Epithelial cell of proximal tubule (primary cell): Measurements from ENCODE around the gene BATF2. TPM values are rescaled to one million over a fixed set of nuclear protein-coding genes. Genes with fewer than 3 reads are reported as not detected.
"Not testable (repeated sequence)": the region's sequence is repeated elsewhere in the genome, so short reads cannot be mapped to it uniquely, and the experiment has no call there.

Experiments
- DNase-seq: peaks from one replicate; pipeline ENCODE4 v3.0.0-alpha.2; 2011; ENCODE audit warnings: low read depth
- H3K4me3 ChIP-seq: 2 replicates; pipeline ENCODE4 v1.5.1; 2011; ENCODE audit warnings: low read depth, mild to moderate bottlenecking, low read length
- CTCF ChIP-seq: conservative IDR thresholded peaks from 2 replicates; pipeline ENCODE4 v1.5.1; 2012; ENCODE audit warnings: low read depth, mild to moderate bottlenecking, low read length
- total RNA-seq: library from RNA; depleted of rRNA; stranded (reverse); fragments of >200 nt; gene quantifications from 2 replicates; pipeline ENCODE4 v1.2.3, GENCODE V29; 2015

BATF2 gene
- total RNA-seq, 1 donor from 2014 or later, result 0.35 TPM

- no peak for DNase-seq
- no peak for TF ChIP-seq CTCF
- H3K4me3 ChIP-seq, result no peak overlapping the region
Measured at GRCh38 chr11:64987998-64988854, 8.5 kb downstream of the BATF2 start.

GRCh38 chr11:64983339-64983738, 13.4 kb downstream of the BATF2 start:
- H3K4me3 ChIP-seq, result not testable (repeated sequence)

GRCh38 chr11:64976651-64977050, 20.1 kb downstream of the BATF2 start:
- DNase-seq, result no peak
- no peak for TF ChIP-seq CTCF

More at GRCh38 chr11:64983339-64983738, 13.4 kb downstream of the BATF2 start:
- DNase-seq, result not testable (repeated sequence)

GRCh38 chr11:64974124-64974523, 22.6 kb downstream of the BATF2 start:
- no peak for TF ChIP-seq CTCF
- no peak for DNase-seq
- H3K4me3 ChIP-seq, result no peak overlapping the region

More at GRCh38 chr11:64976651-64977050, 20.1 kb downstream of the BATF2 start:
- no peak overlapping the region for H3K4me3 ChIP-seq

GRCh38 chr11:64971421-64972233, 25.1 kb downstream of the BATF2 start, which contains the start of gene MAJIN:
Gene MAJIN, minus strand, starts transcription at chr11:64972108. Its CDS starts 12,703 bp downstream, at chr11:64959405.
- no peak for TF ChIP-seq CTCF
- no peak for DNase-seq
- peak within 1 kb of the TSS; percentile 51 for H3K4me3 ChIP-seq

GRCh38 chr11:64970731-64971151, 26.0 kb downstream of the BATF2 start:
- no peak for DNase-seq
- TF ChIP-seq CTCF, result no peak

GRCh38 chr11:64969209-64969608, 27.6 kb downstream of the BATF2 start:
- no peak overlapping the region for H3K4me3 ChIP-seq
- no peak for DNase-seq
- no peak for TF ChIP-seq CTCF

More at GRCh38 chr11:64970731-64971151, 26.0 kb downstream of the BATF2 start:
- H3K4me3 ChIP-seq, result no peak overlapping the region
